Hematopoietic multipotent progenitor cell treated with erythropoietin and hydrocortisone succinate and interleukin-3 and kit ligand, for 4 days (in vitro differentiated cells): ENCODE results near the gene PRSS1.
A peak's percentile ranks its signal among the peaks of the same experiment; 100 is the strongest.
"Not testable (repeated sequence)": the region's sequence is repeated elsewhere in the genome, so short reads cannot be mapped to it uniquely, and the experiment has no call there.

Source experiments
- DNase-seq: peaks from one replicate; pipeline ENCODE4 v3.0.0-alpha.2; 2015

The PRSS1 gene

GRCh38 chr7:142749218-142749993 is at the start of gene PRSS1:
PRSS1 (plus strand) TSS chr7:142749472; CDS start chr7:142749485, 13 bp downstream.
- no peak for DNase-seq

GRCh38 chr7:142700935-142701334 is 48.3 kb upstream of the PRSS1 start:
- not testable (repeated sequence) for DNase-seq

- peak; percentile 56 for DNase-seq
Measured at GRCh38 chr7:142703655-142704305, 45.5 kb upstream of the PRSS1 start.

- DNase-seq = not testable (repeated sequence)
Measured at GRCh38 chr7:142708726-142709125, 40.5 kb upstream of the PRSS1 start.

- DNase-seq = no peak
Measured at GRCh38 chr7:142709921-142710320, 39.4 kb upstream of the PRSS1 start.

GRCh38 chr7:142711196-142711595 is 38.1 kb upstream of the PRSS1 start:
- DNase-seq = no peak

- peak; percentile 71 for DNase-seq
Measured at GRCh38 chr7:142711746-142712616, 37.3 kb upstream of the PRSS1 start.

GRCh38 chr7:142712617-142712957 is 36.7 kb upstream of the PRSS1 start:
- no peak for DNase-seq

GRCh38 chr7:142714375-142714774 is 34.9 kb upstream of the PRSS1 start:
- peak; percentile 93 for DNase-seq

- peak; percentile 76 for DNase-seq
Measured at GRCh38 chr7:142716596-142716995, 32.7 kb upstream of the PRSS1 start.

GRCh38 chr7:142717453-142717852 is 31.8 kb upstream of the PRSS1 start:
- peak; percentile 92 for DNase-seq

GRCh38 chr7:142718313-142718712 is 31.0 kb upstream of the PRSS1 start:
- DNase-seq = no peak

GRCh38 chr7:142720172-142720773 is 29.0 kb upstream of the PRSS1 start:
- DNase-seq = no peak

- peak; percentile 56 for DNase-seq
Measured at GRCh38 chr7:142720986-142721385, 28.3 kb upstream of the PRSS1 start.

- DNase-seq = no peak
Measured at GRCh38 chr7:142722248-142722794, 27.0 kb upstream of the PRSS1 start.

GRCh38 chr7:142733271-142733670 is 16.0 kb upstream of the PRSS1 start:
- DNase-seq = no peak

GRCh38 chr7:142739923-142740492 is 9.3 kb upstream of the PRSS1 start:
- peak; percentile 41 for DNase-seq

GRCh38 chr7:142740786-142741185 is 8.5 kb upstream of the PRSS1 start:
- no peak for DNase-seq

GRCh38 chr7:142741932-142742331 is 7.3 kb upstream of the PRSS1 start:
- not testable (repeated sequence) for DNase-seq

- peak; percentile 20 for DNase-seq
Measured at GRCh38 chr7:142745091-142745635, 4.1 kb upstream of the PRSS1 start.

GRCh38 chr7:142745745-142746144 is 3.5 kb upstream of the PRSS1 start:
- DNase-seq = no peak

GRCh38 chr7:142746264-142746663 is 3.0 kb upstream of the PRSS1 start:
- DNase-seq = peak; percentile 23
